SKM-1 treated with dmso at 0.1 percent for 144 hours (cell line): ENCODE results near the gene DVL2.
A peak's percentile ranks its signal among the peaks of the same experiment; 100 is the strongest.

Experiments
- DNase-seq: peaks from one replicate; lab custom pipeline; 2025; ENCODE audit not compliant: unreplicated experiment; lab: John Stamatoyannopoulos, UW

Gene DVL2

DNA sequence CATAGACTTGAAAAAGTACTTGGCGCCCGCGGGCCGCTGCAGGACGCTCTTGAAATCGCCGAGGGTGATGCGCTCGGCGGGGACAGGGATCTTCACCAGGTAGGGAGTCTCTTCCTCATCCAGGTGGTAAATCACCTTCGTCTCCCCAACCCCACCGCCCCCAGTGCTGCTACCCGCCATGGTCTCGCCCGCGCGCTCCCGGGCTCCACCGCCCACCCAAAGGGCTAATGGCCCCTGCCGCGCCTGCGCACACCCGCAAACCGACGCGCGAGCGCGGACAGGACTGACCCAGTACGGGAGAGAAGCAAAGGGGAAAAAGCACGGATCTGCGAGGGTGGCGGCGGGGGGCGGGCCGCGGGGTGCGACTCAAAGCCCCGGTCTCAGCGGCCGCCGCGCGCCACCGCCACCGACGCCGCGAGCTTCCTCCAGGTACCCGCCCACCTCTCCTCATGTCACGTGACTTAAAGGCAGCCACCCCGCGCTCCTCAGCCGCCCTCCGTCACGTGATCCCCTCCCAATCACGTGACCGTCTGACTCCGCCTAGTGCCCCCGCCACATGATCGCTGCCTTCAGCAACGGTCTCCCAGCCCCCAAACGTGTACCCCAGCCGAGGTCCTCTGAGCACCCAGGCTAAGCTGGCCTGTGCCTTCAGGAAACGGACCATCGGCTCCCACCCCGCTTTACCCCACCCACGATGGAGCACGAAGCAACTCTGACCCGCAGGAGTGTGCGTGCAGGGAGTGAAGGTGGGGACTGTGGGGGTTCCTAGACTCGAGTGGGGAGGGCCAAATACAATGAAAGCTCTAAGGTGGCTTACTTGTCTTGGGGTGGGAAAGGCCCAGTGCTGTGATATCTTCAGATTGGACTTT is at the start of gene DVL2:
Gene DVL2, minus strand, starts transcription at position 435 of the 869 bp plus-strand sequence. Its CDS starts 255 bp downstream, at position 180.
- DNase-seq = peak; percentile 85

DNA sequence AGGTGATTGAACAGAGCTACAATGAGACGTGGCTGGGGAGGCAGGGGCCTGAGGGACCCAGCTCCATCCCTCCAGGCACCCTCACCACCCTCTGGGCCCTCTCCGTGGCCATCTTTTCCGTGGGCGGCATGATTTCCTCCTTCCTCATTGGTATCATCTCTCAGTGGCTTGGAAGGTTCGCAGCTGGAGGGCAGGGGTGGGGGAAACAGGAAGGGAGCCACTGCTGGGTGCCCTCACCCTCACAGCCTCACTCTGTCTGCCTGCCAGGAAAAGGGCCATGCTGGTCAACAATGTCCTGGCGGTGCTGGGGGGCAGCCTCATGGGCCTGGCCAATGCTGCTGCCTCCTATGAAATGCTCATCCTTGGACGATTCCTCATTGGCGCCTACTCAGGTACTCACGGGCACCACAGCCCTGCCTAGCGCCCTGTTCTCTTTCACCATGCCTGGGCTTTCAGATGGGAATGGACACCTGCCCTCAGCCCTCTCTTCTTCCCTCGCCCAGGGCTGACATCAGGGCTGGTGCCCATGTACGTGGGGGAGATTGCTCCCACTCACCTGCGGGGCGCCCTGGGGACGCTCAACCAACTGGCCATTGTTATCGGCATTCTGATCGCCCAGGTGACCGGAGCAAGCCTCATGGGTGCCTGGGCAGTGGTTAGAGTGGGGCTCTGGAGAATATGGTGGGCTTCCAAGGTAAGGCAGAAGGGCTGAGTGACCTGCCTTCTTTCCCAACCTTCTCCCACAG is 49.3 kb upstream of the DVL2 start:
- DNase-seq = no peak

DNA sequence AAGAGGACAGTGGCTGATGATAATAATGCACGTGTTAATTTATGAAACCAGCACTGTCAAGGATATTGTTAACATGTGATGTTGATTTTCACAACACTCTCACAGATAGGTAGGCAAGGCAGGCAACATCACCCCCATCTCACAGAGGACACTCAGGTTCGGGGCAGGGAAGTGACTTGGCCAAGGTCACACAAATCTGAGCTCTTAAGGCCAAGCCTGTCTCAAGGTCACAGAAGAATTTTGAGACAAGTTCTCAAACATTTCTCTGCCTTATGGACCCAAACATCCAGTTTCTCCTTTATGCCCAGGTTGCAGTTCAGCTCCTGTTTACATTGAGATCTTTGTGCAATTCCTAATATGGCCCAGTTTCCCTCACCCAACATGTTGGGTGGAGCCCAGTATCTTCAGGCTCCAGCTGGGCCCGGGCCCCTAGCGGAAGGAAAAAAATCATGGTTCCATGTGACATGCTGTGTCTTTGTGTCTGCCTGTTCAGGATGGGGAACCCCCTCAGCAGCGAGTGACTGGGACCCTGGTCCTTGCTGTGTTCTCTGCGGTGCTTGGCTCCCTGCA is 48.5 kb upstream of the DVL2 start:
- DNase-seq = no peak

DNA sequence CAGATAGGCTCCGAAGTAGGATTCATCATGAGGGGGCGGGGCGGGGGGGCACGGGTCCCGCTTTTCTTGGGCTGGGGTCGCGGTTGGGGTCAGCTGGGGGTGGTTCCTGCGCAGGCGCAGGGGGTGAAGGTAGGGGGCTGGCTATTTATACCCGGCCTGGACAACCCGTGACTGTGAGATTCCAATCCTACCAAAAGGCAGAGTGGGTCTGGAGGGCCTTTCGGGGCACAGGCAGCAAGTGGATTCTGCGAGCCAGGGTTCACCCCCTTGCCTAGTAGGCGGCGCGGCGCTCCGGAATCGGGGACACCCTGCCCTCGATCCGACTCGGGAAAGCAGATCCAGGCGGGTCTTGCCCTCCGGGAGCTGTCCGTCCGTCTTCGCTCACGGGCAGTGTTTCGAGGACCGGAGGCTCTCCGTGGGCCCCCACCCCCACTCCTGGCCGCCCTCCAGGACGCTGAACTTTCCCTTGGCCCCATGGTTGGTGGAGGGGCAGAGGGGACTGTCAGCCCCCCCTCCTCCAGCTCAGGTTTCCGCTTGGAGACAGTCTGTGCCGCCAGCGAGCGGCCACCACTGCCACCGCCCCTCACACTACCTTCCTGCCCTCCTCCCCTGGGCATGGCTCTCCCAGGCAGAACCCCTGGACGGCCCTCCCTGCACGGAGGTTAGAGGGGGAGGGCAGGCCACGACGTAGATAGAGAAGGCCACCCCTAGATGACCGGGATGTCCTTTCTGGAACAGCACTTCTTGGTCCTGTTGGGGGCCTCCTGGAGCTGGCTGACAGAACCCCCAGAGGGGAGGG is 47.8 kb upstream of the DVL2 start:
- no peak for DNase-seq

DNA sequence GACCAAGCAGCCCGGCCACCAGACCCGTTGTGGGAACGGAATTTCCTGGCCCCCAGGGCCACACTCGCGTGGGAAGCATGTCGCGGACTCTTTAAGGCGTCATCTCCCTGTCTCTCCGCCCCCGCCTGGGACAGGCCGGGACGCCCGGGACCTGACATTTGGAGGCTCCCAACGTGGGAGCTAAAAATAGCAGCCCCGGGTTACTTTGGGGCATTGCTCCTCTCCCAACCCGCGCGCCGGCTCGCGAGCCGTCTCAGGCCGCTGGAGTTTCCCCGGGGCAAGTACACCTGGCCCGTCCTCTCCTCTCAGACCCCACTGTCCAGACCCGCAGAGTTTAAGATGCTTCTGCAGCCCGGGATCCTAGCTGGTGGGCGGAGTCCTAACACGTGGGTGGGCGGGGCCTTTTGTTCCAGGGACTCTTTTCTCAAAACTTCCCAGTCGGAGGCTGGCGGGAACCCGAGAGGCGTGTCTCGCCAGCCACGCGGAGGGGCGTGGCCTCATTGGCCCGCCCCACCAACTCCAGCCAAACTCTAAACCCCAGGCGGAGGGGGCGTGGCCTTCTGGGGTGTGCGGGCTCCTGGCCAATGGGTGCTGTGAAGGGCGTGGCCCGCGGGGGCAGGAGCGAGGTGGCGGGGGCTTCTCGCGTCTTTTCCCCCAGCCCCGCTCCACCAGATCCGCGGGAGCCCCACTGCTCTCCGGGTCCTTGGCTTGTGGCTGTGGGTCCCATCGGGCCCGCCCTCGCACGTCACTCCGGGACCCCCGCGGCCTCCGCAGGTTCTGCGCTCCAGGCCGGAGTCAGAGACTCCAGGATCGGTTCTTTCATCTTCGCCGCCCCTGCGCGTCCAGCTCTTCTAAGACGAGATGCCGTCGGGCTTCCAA is 47.0 kb upstream of the DVL2 start, which contains the start of gene SLC2A4:
Gene SLC2A4, plus strand, starts transcription at position 645 of the 879 bp plus-strand sequence. Its CDS starts 217 bp downstream, at position 862.
- peak; percentile 65 for DNase-seq

DNA sequence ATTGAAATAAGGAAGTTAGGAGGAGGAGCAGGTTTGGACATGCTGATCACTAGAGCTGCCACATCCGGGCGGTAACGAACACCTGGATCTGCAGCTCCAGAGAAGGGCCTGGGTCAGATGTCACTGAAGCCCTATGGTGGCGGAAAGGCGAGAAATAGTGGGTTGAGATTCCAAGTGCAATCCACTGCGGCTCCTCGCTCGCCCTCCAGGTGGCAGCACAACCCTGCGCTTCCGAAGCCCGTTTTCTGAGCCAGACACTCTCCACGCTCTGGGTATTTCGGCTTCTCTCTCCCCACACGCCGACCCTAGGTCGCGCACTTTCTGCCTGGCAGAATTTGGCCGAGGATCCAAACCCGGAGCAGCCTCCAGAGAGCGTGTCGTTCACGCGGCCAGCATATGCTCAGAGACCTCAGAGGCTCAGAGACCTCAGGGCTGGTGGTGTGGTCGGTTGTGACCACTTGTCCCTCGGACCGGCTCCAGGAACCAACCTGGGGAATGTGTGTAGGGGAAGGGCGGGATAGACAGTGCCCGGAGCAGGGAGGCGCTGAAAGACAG is 46.3 kb upstream of the DVL2 start:
- peak; percentile 37 for DNase-seq

DNA sequence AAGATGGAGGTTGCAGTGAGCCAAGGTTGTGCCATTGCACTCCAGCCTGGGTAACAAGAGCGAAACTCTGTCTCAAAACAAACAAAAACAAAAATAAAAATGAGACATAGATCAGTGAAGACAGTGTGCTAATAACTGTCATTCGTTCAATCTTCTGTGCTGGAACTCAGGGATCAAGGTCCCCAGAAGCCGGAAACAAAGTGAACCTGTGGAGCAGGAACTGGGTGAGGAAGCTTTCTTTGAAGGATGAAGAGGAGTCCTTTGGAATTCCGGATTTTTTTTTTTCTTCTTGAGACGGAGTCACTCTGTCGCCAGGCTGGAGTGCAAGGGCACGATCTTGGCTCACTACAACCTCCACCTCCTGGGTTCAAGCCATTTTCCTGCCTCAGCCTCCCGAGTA is 45.1 kb upstream of the DVL2 start:
- DNase-seq = no peak

DNA sequence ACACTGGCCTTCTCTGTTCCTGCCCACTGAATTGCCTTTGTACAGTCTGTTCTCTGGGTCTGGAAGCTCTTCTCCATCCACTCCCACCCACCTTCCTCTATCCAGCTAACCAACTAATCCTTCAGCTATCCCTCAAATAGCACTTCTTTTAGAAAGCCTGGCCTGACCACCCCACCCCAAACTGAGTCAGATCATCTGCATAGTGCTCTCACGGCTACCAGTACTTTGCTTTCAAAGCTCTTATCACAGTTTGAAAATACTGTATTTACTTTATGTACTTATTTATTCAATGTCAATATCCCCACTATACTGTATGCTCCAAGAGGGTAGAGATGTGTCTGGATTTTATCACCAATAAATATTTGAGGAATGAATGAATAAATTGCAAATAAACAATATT is 32.5 kb upstream of the DVL2 start:
- no peak for DNase-seq

DNA sequence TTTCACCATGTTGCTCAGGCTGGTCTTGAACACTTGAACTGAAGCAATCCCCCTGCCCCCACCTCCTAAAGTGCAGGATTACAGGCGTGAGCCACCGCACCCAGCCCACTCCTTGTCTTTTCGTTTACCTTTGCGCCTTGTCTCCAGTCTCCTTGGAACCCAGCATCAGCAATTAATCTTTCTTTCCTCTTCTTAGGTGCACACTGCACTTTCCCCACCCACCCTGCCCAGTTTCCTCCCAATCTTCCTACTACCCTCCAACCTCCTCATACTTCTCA is 29.4 kb upstream of the DVL2 start:
- DNase-seq = no peak

DNA sequence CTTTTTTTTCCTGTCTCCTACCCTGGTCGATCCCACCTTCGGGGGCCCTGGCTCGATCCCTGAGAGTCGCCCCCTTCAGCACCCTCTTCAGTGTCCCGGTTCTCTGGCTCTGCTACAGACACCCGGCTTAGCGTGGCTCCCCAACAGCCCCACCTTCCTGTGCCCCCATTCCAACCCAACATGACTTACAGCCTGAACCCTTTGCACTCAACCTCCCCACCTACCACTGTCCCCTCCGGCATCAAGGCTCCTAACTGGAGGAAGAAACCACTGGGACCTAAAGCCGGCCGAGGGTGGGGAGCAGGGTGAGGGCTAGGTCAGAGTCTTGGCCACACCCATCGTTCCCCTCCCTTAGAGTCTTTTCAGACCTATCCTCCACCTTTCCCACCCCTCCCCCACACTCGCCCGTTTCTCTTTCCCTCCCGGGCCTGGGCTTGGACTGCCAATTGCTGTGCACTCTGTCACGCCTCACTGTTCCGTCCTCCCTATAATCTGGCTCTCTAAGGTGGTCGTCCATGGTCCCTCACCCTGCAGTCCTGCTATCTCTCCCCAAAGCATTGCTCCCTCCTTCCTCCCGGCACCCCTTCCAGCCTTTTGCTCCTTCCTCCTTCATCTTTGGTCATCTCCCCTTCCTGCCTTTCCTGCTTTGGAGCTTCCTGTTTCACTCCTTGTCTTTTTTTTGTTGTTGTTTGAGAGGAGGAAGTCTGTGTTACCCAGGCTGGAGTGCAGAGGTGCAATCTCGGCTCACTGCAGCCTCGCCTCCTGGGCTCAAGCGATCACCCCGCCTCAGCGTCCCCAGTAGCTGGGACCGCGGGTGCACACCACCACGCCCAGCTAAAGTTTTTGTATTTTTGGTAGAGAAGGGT is 28.9 kb upstream of the DVL2 start:
- DNase-seq = no peak

DNA sequence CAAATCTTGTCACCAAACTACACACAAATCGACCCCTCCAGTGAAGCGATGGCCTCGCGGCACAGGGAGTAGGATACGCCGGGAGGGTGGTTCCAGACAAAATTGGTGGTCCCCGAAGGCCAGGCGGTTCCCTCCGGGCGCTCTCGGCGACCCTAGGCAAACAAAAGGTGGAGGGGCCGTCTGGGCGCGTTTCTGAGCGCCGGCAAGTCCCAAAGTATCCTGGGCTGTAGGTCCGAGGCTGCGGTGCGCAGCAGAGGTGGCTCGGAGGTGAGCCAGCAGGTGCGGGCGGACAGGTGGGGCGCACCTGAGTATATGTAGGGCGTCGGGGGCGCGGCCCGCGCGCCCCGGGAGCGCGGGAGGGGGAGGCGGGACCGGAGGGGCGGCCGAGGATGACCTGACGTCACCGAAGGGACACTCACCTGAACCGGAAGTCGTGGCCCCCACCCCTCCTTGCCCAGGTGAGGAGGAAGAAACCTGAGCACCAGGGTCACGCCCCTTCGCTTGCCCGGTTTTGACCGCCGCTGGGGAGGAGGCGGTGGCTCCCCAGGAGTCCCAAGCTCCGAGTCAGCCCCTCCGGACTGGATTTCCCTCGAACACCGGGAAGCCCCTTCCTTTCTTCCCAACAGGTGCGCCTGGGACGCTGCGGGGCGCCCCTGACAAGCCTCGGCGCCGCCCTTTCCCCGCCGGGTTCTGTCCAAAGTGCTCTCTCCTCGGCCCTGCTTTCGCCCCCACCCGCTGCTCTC is 28.0 kb upstream of the DVL2 start, which contains the start of gene CLDN7:
Gene CLDN7, minus strand, starts transcription at position 287 of the 743 bp plus-strand sequence. CDS start 435 bp downstream, outside the sequence.
- no peak for DNase-seq

DNA sequence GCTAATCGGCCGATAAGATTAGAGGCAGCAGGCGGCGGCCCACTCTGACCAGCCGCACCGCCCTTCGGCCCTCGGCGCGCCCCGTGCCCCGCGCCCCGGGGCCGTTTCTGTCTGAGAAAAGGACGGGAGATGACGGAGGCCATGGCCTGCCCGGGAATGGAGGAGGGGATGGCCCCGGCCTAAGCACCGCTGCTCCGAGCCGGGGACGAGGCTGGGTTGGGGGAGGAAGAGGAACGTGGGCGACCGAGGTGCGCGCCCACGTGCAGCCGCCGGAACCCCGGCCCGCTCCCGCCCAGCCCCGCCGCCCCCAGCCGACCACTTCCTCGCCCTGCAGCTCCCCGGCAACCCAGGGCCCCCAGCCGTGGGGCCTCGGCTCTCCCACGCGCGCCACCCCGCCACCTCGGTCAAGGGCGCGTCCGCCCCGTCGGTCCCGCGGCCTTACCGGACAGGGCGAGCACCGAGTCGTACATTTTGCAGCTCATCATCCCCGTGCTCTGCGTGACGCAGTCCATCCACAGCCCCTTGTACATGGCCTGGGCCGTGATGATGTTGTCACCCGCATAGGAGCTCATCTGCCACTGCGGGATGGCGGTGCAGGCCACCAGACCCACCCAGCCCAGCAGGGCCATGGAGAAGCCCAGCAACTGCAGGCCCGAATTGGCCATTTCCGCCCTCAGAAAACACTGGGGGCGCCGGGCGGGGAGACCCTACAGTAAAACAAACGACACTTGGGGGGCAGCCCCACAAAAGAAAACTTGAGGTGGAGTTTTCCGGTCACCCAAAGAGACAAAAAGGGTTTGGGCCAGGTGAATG is 27.3 kb upstream of the DVL2 start:
- no peak for DNase-seq

DNA sequence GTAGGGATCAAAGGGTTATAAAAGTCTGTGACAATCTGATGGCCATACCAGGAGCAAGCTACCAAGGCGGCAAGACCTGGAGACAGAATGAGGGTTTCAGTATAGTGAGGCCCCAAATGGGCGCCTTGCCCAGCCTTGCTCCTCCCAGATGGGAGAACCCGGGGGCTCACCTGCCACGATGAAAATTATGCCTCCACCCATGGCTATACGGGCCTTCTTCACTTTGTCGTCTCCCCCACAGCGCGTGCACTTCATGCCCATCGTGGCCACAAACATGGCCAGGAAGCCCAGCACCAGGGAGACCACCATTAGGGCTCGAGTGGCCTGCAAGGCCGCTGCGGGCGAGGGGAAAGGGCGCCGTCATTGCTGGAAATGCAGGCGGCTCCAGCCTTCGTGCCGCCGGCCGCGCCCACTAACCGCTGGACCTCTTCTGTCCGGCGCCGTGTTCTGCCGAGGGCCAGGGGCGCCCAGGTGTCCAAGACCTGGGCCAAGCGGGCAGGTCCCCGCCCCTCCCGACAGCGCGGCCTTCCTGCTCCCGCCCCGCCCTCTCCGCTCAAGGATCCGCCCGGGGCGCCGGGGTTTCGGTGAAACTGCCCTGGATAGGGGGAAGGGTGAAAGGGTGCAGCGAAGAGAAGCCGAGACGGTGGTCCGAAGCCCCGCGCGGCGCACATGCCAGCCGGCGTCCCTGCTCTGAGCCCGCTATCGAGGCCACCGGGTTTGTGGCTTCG is 26.5 kb upstream of the DVL2 start:
- no peak for DNase-seq

DNA sequence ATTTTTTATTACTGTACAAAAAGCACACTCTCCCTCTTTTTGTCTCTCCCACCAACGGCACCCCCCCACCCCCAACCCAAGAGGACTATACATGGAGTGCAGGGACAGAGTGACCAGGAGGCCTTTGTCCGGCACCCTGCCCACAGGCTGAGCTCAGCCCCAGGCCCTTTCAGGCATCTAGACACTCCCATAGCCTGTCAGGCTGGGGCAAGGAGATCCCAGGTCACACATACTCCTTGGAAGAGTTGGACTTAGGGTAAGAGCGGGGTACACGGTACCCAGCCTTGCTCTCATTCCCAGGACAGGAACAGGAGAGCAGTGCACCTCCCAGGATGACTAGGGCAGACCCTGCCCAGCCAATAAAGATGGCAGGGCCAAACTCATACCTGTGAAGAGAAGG is 25.8 kb upstream of the DVL2 start:
- DNase-seq = no peak

DNA sequence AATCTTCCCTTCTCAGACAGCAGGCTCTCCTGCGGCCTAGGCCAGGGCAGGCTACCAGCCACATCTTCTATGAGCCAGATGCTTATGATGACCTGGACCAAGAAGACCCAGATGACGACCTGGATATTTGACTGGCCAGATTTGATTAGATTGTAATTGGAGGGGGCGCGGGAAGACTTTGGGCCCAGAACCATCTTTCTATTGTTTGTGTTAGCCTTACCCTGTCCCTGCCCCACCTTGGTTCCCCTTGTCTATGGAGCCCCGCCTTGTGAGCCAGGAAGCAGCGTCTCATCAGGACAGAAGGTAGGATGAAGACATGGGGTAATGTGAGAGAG is 25.2 kb upstream of the DVL2 start:
- DNase-seq = no peak

DNA sequence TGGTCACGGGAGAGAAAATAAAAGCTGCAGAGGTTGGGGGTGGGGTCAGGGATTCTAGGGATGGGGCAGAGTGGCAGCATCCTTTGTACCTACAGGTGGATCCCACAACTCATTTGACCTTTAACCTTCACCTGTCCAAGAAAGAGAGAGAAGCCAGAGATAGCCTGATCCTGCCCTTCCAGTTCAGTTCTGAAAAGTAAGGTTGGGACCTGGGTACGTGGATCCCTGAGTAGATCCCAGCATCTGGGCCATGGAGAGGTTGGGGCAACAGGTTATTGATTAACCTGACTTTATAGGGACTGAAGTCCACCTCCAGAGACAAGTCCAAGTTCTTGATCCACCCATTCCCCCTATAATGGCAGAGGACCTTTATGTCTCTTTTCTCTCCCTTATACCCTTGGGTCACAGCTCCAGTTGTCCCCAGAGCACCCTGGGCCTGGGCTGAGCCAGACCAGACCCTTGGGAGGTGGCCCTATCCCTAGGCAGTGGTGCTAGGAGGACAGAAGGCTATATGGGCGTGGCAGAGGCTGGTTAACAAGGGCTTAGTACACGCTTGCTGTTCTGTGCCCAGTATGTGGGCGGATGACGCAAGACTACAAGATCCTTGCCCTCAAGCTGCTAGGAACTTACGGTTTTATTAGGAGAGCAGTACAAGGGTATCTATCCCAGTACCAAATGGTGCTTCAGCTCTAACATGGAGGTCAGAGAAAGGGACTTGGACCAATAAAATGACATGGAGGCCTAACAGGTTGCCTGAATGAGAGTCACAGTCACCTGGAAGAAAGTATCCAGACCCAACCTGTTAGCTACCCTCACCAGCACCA is 24.6 kb upstream of the DVL2 start:
- DNase-seq = no peak
